Panc1 (cell line): ENCODE results near the gene NMT1. TPM values are rescaled to one million over a fixed set of nuclear protein-coding genes. Genes with fewer than 3 reads are reported as not detected.

Source experiments
- ATAC-seq: fragments of 200-7000 bp; cut with Tn5 transposase; 2 replicates; pipeline ENCODE4 v1.9.1; 2020; ENCODE audit warnings: mild to moderate bottlenecking, moderate library complexity
- BruUV-seq: library from RNA; stranded (reverse); fragments of 400-500 nt; replicated peaks from 2 replicates; lab custom pipeline; 2021; lab: Mats Ljungman, UMichigan
- CTCF ChIA-PET: fragments of 300-600 bp; sonication (Branson Sonifier 250); formaldehyde crosslinking; loops from one replicate; lab custom pipeline; 2022; ENCODE audit warnings: antibody characterized with exemption; lab: Charles Lee
- POLR2A ChIA-PET: fragments of 300-600 bp; sonication (Branson Sonifier 250); formaldehyde crosslinking; loops from one replicate; lab custom pipeline; 2022; ENCODE audit warnings: antibody characterized with exemption; lab: Charles Lee
- DNase-seq: peaks from one replicate; pipeline ENCODE4 v3.0.0-alpha.2; 2010; ENCODE audit warnings: low read depth, low spot score
- H3K27ac ChIP-seq: 2 replicates; pipeline ENCODE4 v1.5.1; 2011; ENCODE audit warnings: mild to moderate bottlenecking, low read length, inconsistent platforms
- H3K27me3 ChIP-seq: fragments of 200-500 bp; sonication (Bioruptor generic); 2 replicates; pipeline ENCODE4 v1.6.0; 2014; ENCODE audit warnings: low read length, inconsistent platforms; ENCODE audit not compliant: control insufficient read depth, insufficient read depth
- H3K36me3 ChIP-seq: fragments of 200-500 bp; sonication (Bioruptor generic); 2 replicates; pipeline ENCODE4 v1.5.1; 2014; ENCODE audit warnings: inconsistent platforms, mild to moderate bottlenecking, low read length, moderate library complexity; ENCODE audit not compliant: control insufficient read depth, insufficient read depth
- H3K4me1 ChIP-seq: 2 replicates; pipeline ENCODE4 v1.5.1; 2011; ENCODE audit warnings: inconsistent platforms, mild to moderate bottlenecking, low read length, moderate library complexity; ENCODE audit not compliant: control insufficient read depth, insufficient read depth
- H3K4me3 ChIP-seq, 2 experiments: 2 replicates each; pipeline ENCODE4 v1.5.1; 2011 to 2012; ENCODE audit warnings: low read depth in 2 of 2, low read length in 2 of 2, mild to moderate bottlenecking in 2 of 2, inconsistent platforms in 1 of 2, moderate library complexity in 1 of 2
- H3K9me3 ChIP-seq: fragments of 200-500 bp; sonication (Bioruptor generic); 2 replicates; pipeline ENCODE4 v1.5.1; 2014; ENCODE audit warnings: low read depth, mild to moderate bottlenecking, inconsistent platforms, low read length, moderate library complexity; ENCODE audit not compliant: control insufficient read depth, insufficient read depth
- POLR2AphosphoS5 ChIP-seq: IDR thresholded peaks from 2 replicates; pipeline ENCODE4 v1.6.1; 2012; ENCODE audit warnings: mild to moderate bottlenecking, low read depth, low read length, moderate library complexity
- SIN3A ChIP-seq: IDR thresholded peaks from 2 replicates; pipeline ENCODE4 v1.6.1; 2012; ENCODE audit warnings: low read depth, mild to moderate bottlenecking, low read length, moderate library complexity, borderline replicate concordance; ENCODE audit not compliant: insufficient read depth
- TCF7L2 ChIP-seq: IDR thresholded peaks from 2 replicates; pipeline ENCODE4 v1.6.1; 2011; ENCODE audit warnings: mild to moderate bottlenecking, low read depth, low read length, inconsistent platforms
- in situ Hi-C: cut with HindIII; loops from 2 replicates; pipeline ENCODE4 v1.10.0; 2016; ENCODE audit warnings: low sequenced_read_pairs, low pct_unique_long_range_greater_than_20kb
- intact Hi-C: fragments of 100-400 bp; cut with micrococcal nuclease; formaldehyde crosslinking; loops from one replicate; pipeline ENCODE4 v1.10.0; 2022; ENCODE audit not compliant: unreplicated experiment
- total RNA-seq: library from RNA; stranded (reverse); gene quantifications from one replicate; pipeline ENCODE4 v1.2.1, GENCODE V29; 2021; ENCODE audit not compliant: unreplicated experiment
- TF ChIP-seq, protein P1 (sequence below), 2 experiments: IDR thresholded peaks; 2 replicates each; pipeline ENCODE4 v1.6.1; 2011 to 2012; ENCODE audit warnings: low read depth in 2 of 2, control low read depth in 1 of 2, low read length in 1 of 2, mild to moderate bottlenecking in 1 of 2, moderate library complexity in 1 of 2; ENCODE audit not compliant: insufficient read depth in 1 of 2
- TF ChIP-seq, protein P2 (sequence below): fragments of 450-650 bp; IDR thresholded peaks from 2 replicates; pipeline ENCODE4 v1.5.1; 2017; ENCODE audit warnings: mild to moderate bottlenecking

Gene NMT1
- total RNA-seq, 1 experiment from 2014 or later, result 105 TPM

DNA sequence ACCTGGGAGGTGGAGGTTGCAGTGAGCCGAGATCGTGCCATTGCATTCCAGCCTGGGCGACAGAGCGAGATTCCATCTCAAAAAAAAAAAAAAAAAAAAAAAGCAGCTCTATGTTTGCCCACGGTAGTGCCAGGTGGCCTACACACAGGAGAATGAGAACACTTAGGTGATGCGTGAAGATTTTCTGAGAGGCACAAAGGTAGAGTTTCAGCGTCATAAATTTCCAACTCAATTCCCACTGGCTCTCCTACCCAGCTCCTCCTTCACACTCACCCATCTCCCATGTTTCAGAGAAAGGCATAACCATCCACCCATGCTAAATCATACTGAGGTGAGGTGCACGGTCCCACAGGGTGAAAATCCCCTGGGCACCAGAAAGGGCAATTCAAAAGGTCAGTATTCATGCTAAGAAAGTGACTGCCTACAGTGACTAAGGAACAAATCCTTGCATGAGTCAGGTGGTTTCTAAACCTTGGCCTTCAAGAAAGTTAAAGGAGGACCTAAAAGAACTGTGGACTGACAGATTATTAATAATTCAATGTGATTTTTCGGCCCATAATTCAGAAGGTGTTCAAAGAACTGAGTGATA, 14.5 kb upstream of the NMT1 start:
- peaks cover 3% of the 10 kb centered on the region; the same call in 1 of the 2 replicates for H3K36me3 ChIP-seq
- in situ Hi-C loops, result no loop called here
- H3K9me3 ChIP-seq, result no peaks in the 10 kb centered on the region
- CTCF ChIA-PET, result interaction anchor here (0.7 kb wide), 2 partner anchors 52 to 65 kb away, joined by 5 to 9 read pairs; no protein-coding TSS in a partner anchor
- POLR2A ChIA-PET, result interaction anchor here (0.7 kb wide), 1 partner anchor 26 kb away, joined by 5 read pairs; no protein-coding TSS in a partner anchor
- H3K27ac ChIP-seq, result no peak overlapping the region
- H3K27me3 ChIP-seq, result no peaks in the 10 kb centered on the region
- H3K4me3 ChIP-seq, result no peak overlapping the region
- intact Hi-C loops, result no loop called here
- no peak for TF ChIP-seq TCF7L2
- no peak for TF ChIP-seq SIN3A
- TF ChIP-seq POLR2AphosphoS5, result no peak
- TF ChIP-seq, protein P1, sequence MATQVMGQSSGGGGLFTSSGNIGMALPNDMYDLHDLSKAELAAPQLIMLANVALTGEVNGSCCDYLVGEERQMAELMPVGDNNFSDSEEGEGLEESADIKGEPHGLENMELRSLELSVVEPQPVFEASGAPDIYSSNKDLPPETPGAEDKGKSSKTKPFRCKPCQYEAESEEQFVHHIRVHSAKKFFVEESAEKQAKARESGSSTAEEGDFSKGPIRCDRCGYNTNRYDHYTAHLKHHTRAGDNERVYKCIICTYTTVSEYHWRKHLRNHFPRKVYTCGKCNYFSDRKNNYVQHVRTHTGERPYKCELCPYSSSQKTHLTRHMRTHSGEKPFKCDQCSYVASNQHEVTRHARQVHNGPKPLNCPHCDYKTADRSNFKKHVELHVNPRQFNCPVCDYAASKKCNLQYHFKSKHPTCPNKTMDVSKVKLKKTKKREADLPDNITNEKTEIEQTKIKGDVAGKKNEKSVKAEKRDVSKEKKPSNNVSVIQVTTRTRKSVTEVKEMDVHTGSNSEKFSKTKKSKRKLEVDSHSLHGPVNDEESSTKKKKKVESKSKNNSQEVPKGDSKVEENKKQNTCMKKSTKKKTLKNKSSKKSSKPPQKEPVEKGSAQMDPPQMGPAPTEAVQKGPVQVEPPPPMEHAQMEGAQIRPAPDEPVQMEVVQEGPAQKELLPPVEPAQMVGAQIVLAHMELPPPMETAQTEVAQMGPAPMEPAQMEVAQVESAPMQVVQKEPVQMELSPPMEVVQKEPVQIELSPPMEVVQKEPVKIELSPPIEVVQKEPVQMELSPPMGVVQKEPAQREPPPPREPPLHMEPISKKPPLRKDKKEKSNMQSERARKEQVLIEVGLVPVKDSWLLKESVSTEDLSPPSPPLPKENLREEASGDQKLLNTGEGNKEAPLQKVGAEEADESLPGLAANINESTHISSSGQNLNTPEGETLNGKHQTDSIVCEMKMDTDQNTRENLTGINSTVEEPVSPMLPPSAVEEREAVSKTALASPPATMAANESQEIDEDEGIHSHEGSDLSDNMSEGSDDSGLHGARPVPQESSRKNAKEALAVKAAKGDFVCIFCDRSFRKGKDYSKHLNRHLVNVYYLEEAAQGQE (IDR thresholded peaks at IDR 0.05; ENCODE audit: insufficient read depth in 1 of 2, low read depth in 2 of 2, low read length in 1 of 2), result no peak
- TF ChIP-seq, protein P2, sequence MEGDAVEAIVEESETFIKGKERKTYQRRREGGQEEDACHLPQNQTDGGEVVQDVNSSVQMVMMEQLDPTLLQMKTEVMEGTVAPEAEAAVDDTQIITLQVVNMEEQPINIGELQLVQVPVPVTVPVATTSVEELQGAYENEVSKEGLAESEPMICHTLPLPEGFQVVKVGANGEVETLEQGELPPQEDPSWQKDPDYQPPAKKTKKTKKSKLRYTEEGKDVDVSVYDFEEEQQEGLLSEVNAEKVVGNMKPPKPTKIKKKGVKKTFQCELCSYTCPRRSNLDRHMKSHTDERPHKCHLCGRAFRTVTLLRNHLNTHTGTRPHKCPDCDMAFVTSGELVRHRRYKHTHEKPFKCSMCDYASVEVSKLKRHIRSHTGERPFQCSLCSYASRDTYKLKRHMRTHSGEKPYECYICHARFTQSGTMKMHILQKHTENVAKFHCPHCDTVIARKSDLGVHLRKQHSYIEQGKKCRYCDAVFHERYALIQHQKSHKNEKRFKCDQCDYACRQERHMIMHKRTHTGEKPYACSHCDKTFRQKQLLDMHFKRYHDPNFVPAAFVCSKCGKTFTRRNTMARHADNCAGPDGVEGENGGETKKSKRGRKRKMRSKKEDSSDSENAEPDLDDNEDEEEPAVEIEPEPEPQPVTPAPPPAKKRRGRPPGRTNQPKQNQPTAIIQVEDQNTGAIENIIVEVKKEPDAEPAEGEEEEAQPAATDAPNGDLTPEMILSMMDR, result no peak
- BruUV-seq, result TSS peak; percentile 56
- DNase-seq (no peak), ATAC-seq (no peak)
- H3K4me1 ChIP-seq, result peaks cover 9% of the 10 kb centered on the region; the same call in 1 of the 2 replicates

DNA sequence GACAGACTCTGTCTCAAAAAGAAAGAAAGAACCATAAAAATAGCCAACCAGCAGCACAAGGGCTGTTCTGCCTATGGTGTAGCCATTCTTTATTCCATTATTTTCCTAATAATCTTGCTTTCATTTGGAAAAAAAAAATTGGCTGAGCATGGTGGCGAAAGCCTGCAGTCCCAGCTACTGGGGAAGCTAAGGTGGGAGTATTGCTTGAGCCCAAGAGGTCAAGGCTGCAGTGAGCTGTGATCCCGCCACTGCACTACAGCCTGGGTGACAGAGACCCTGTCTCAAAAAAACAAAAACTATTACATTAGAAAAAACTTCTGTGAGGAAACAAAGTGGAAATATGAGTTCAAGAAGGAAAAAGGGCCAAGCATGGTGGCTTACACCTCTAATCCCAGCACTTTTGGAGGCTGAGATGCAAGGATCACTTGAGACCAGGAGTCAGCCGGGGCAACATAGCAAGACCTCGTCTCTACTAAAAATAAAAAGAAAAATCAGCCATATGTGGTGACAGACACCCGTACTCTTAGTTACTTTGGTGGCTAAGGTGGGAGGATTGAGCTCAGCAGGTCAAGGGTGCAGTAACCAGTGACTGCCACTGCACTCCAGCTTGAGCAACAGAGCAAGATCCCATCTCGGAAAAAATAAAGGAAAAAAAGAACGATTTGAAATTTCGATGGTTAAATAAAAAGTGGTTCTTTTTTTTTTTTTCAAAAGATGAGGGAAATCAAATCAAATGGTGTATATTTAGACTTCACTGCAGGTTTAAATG, 12.1 kb upstream of the NMT1 start:
- Histone ChIP-seq H3K4me3 (no peak overlapping the region), H3K36me3 (peaks cover 3% of the 10 kb centered on the region; the same call in 1 of the 2 replicates), H3K27ac (no peak overlapping the region), H3K9me3 (no peaks in the 10 kb centered on the region), H3K27me3 (no peaks in the 10 kb centered on the region), H3K4me1 (peaks cover 9% of the 10 kb centered on the region; the same call in 1 of the 2 replicates)
- in situ Hi-C loops (no loop called here), intact Hi-C loops (no loop called here)
- ATAC-seq (no peak), DNase-seq (no peak)
- ChIA-PET POLR2A (interaction anchor here (0.7 kb wide), 1 partner anchor 10 kb away, joined by 6 read pairs; no protein-coding TSS in a partner anchor), CTCF (interaction anchor here (0.6 to 1.1 kb wide), 3 partner anchors 12 to 15 kb away, joined by 4 to 15 read pairs (median 6); partner anchors contain the start of gene NMT1)
- TF ChIP-seq, protein P1 (IDR thresholded peaks at IDR 0.05; ENCODE audit: insufficient read depth in 1 of 2, low read depth in 2 of 2, low read length in 1 of 2), result no peak
- TF ChIP-seq POLR2AphosphoS5, result no peak
- TF ChIP-seq SIN3A, result no peak
- TF ChIP-seq TCF7L2, result no peak
- TF ChIP-seq, protein P2, result no peak
- BruUV-seq, result no TSS peak
